Peyer's patch (tissue), 4 donors: ENCODE data around the gene ARGFX. TPM values are rescaled to one million over a fixed set of nuclear protein-coding genes. Genes with fewer than 3 reads are reported as not detected.
A peak's percentile ranks its signal among the peaks of the same experiment; 100 is the strongest.

Experiments used
- DNase-seq, 3 donors: peaks; one replicate each; pipeline ENCODE4 v3.0.0-alpha.2; 2017 to 2019
- H3K27ac ChIP-seq, 4 donors: fragments of 200-600 bp; sonication (generic); one replicate each; pipeline ENCODE4 v1.5.1; 2016 to 2019
- H3K27me3 ChIP-seq, 2 donors: fragments of 200-600 bp; sonication (generic); one replicate each; pipeline ENCODE4 v1.5.1; 2019
- H3K36me3 ChIP-seq, 3 donors: fragments of 200-600 bp; sonication (generic); one replicate each; pipeline ENCODE4 v1.5.1; 2016 to 2019
- H3K4me1 ChIP-seq, 4 donors: fragments of 200-600 bp; sonication (generic); one replicate each; pipeline ENCODE4 v1.5.1; 2016 to 2019
- H3K4me3 ChIP-seq, 4 donors: fragments of 200-600 bp; sonication (generic); 1 replicate in 3 of 4; 2 replicates in 1 of 4; pipeline ENCODE4 v1.5.1; 2016 to 2019; ENCODE audit warnings: mild to moderate bottlenecking in 1 of 4
- H3K9me3 ChIP-seq, 4 donors: fragments of 200-600 bp; sonication (generic); one replicate each; pipeline ENCODE4 v1.5.1; 2016 to 2019; ENCODE audit warnings: mild to moderate bottlenecking in 1 of 4
- POLR2A ChIP-seq, 2 donors: fragments of 450-650 bp; IDR thresholded peaks; one replicate each; pipeline ENCODE4 v1.5.1; 2017; ENCODE audit warnings: antibody characterized with exemption in 2 of 2, mild to moderate bottlenecking in 2 of 2, moderate library complexity in 2 of 2
- total RNA-seq, 4 donors: library from RNA; depleted of rRNA; stranded (reverse); fragments of >200 nt; gene quantifications; one replicate each; pipeline ENCODE4 v1.1.0, GENCODE V29; 2016
- TF ChIP-seq, protein P1 (sequence below), 6 experiments: fragments of 450-650 bp in 4 of 6; fragments of 200-600 bp in 2 of 6; sonication (generic) in 1 of 6; IDR thresholded peaks; one replicate each; pipeline ENCODE4 v1.5.1; 2017 to 2019; ENCODE audit warnings: antibody characterized with exemption in 6 of 6, mild to moderate bottlenecking in 3 of 6, moderate library complexity in 1 of 6

Gene ARGFX
- total RNA-seq, 4 donors from 2014 or later = not detected

DNA sequence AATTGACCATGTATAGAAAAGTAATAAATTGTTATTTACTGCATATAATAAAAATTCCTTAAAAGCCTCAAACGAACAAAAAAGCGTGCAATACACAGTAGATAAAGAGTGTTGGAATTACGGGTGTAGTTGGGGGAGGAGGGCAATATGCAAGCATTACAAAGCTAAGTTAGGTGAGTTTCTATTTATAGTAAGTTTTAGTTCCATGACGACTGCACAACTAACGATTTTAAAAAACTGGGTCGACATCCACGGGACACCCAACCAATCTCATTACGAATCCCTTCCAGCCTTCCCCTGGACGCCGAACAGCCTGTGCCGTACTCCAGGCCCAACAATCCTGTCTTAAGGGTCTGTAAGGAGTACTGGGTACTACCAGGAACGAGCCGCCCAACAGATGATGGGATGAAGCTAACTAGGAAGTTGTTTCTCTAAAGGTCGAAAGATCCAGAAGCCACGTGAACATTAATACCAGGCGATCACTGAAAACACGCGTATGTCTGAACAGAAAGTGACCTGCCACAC lies 22.6 kb upstream of the ARGFX start:
- Histone ChIP-seq H3K4me1 (peaks cover 0 to 9% (median 6%) of the 10 kb centered on the region in 4 donors), H3K4me3 (peak overlapping the region; percentile 51 to 84 (median 63)), H3K27ac (no peak overlapping the region), H3K36me3 (no peaks in the 10 kb centered on the region), H3K27me3 (no peaks in the 10 kb centered on the region), H3K9me3 (no peaks in the 10 kb centered on the region)
- TF ChIP-seq, protein P1, sequence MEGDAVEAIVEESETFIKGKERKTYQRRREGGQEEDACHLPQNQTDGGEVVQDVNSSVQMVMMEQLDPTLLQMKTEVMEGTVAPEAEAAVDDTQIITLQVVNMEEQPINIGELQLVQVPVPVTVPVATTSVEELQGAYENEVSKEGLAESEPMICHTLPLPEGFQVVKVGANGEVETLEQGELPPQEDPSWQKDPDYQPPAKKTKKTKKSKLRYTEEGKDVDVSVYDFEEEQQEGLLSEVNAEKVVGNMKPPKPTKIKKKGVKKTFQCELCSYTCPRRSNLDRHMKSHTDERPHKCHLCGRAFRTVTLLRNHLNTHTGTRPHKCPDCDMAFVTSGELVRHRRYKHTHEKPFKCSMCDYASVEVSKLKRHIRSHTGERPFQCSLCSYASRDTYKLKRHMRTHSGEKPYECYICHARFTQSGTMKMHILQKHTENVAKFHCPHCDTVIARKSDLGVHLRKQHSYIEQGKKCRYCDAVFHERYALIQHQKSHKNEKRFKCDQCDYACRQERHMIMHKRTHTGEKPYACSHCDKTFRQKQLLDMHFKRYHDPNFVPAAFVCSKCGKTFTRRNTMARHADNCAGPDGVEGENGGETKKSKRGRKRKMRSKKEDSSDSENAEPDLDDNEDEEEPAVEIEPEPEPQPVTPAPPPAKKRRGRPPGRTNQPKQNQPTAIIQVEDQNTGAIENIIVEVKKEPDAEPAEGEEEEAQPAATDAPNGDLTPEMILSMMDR (IDR thresholded peaks at IDR 0.05) = no peak
- no peak for DNase-seq

DNA sequence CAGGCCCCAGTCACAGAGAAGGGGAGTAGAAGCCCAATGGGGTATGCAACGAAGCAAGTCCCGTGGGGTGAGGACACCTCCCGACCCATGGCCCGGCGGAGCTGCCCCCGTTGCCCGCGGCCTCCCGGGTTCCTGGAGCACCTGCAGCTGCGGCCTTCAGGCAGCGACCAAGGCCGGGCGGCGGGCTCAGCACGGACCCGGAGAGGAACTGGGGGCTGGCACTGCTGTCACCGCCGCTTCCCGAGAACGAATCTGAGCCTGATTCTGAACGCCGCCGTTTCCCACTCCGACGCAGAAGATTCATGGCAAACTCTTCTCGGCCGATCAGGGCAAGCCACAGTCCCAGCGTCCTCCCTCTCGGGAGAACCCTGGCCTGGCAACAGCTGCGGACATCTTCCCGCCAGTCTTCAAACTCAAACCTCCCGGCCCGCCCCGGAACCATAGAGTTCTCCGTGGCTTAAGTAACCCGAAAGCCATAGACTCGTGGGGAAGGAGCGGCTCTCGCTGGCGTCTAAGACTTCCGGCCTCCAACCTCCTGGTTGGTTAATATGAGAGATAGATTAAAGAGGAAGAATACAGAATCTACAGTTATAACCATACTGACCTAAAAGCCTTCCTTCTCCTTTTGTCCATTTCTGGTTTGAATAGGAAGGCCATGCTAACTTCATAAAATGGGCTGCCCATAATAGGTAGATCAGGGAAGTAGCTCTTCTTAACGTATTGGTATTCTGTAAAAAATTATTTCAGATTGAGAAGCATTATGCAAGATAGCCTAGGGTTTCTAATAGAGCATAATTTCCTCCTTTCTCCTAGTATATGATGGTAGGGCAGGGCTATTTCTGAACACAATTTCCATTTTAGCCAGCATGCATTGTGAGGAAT lies 21.9 kb upstream of the ARGFX start, which contains the start of gene POLQ:
Gene POLQ (minus strand): TSS at position 415 of the 882 bp plus-strand sequence. CDS start 111 bp downstream, at position 304.
- no peaks in the 10 kb centered on the region for H3K36me3 ChIP-seq
- no peaks in the 10 kb centered on the region for H3K27me3 ChIP-seq
- peak within 1 kb of the TSS; percentile 51 to 84 (median 63) for H3K4me3 ChIP-seq
- peaks cover 0 to 9% (median 6%) of the 10 kb centered on the region in 4 donors for H3K4me1 ChIP-seq
- peak within 1 kb of the TSS; percentile 68 to 80 (median 75) for H3K27ac ChIP-seq
- DNase-seq = peak; percentile 88 to 96 (median 91)
- no peaks in the 10 kb centered on the region for H3K9me3 ChIP-seq
- peak in 1 of 2 donors; percentile 11 for TF ChIP-seq POLR2A (IDR thresholded peaks at IDR 0.05)
- TF ChIP-seq, protein P1 (IDR thresholded peaks at IDR 0.05) = peak in 1 of 6 experiments; percentile 4

DNA sequence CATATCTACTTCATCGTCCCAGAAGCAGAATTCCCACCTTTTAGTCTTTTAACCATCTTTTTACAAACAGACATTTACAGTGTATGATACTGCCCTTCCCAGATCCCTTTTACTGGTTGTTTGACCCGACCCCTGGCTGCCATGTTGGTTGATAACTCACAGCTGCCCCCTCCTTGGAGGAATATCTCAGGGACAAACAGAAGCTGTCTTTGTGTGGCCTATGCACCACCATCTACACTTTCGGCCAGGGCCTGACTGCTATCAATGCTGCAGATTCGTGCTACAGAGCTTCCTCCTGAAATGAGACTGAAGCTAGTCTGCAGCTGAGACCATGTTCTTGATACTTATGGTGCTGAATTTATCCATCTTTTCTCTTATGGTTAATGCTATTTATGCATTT lies 15.4 kb upstream of the ARGFX start:
- Histone ChIP-seq H3K27me3 (no peaks in the 10 kb centered on the region), H3K27ac (no peak overlapping the region), H3K9me3 (no peaks in the 10 kb centered on the region), H3K4me1 (no peaks in the 10 kb centered on the region), H3K4me3 (no peak overlapping the region), H3K36me3 (no peaks in the 10 kb centered on the region)
- no peak for DNase-seq
- TF ChIP-seq, protein P1 (IDR thresholded peaks at IDR 0.05) = no peak
- TF ChIP-seq POLR2A (IDR thresholded peaks at IDR 0.05) = no peak

DNA sequence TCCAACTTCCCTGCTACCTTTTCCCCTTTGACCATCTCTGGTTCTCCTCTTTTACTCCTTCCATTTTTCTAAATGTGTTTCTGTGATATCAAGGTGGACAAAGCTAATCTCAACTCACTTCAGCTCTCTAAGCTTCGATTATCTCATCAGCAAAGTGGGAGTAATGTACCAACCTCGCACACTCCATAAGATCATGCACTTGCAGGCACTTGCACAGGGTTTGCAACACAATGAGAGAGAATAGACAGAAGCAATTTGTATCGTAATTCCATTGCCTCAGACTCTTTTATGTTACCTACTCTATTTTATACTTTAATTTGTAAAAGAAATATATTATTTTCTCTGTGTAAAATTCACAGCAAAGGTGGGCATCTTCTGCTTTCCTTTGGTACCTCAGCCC lies 15.0 kb upstream of the ARGFX start:
- H3K36me3 ChIP-seq = no peaks in the 10 kb centered on the region
- H3K27ac ChIP-seq = no peak overlapping the region
- H3K27me3 ChIP-seq = no peaks in the 10 kb centered on the region
- no peaks in the 10 kb centered on the region for H3K9me3 ChIP-seq
- TF ChIP-seq, protein P1 (IDR thresholded peaks at IDR 0.05) = no peak
- TF ChIP-seq POLR2A (IDR thresholded peaks at IDR 0.05) = no peak
- DNase-seq = no peak
- no peak overlapping the region for H3K4me3 ChIP-seq
- H3K4me1 ChIP-seq = no peaks in the 10 kb centered on the region

DNA sequence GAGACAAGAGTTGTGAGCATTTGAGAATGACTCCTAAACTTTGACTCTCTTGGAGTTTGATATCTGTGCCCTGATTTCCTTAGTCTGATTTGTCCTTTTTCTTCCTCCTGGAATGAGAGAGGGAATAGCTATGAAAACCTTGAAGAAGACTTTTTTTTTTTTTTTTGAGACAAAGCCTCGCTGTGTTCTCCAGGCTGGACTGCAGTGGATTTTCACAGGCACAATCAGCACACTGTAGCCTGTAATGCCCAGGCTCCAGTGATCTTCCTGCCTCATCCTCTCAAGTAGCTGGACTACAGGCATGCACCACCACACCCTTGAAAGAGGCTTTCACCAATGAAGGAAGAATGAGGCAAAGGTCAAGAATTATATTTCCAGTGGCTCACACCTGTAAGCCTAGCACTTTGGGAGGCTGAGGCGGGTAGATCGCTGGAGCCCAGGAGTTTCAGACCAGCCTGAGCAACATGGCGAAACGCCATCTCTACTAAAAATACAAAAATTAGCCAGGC lies 10.3 kb upstream of the ARGFX start:
- H3K9me3 ChIP-seq = no peaks in the 10 kb centered on the region
- H3K36me3 ChIP-seq = no peaks in the 10 kb centered on the region
- no peak overlapping the region for H3K4me3 ChIP-seq
- TF ChIP-seq, protein P1 (IDR thresholded peaks at IDR 0.05) = no peak
- TF ChIP-seq POLR2A (IDR thresholded peaks at IDR 0.05) = no peak
- no peak overlapping the region for H3K27ac ChIP-seq
- DNase-seq = no peak
- H3K27me3 ChIP-seq = no peaks in the 10 kb centered on the region
- H3K4me1 ChIP-seq = no peaks in the 10 kb centered on the region
